ENCODE results near the gene ARID1A. TPM values are rescaled to one million over a fixed set of nuclear protein-coding genes. Genes with fewer than 3 reads are reported as not detected.
A peak's percentile ranks its signal among the peaks of the same experiment; 100 is the strongest.
"Not testable (repeated sequence)": the region's sequence is repeated elsewhere in the genome, so short reads cannot be mapped to it uniquely, and the experiment has no call there.

ARID1A gene
- polyA plus RNA-seq, 2 of the 4 experiments (the other 2 are of a cell fraction), result 17.4 to 21.4 TPM

- TF ChIP-seq ELK1 (IDR thresholded peaks at IDR 0.05; ENCODE audit: low read depth, low read length) (no peak), FOSL2 (IDR thresholded peaks at IDR 0.05) (no peak), FOSL2 (CRISPR knock-in tag; IDR thresholded peaks at IDR 0.05) (no peak), JUN (IDR thresholded peaks at IDR 0.05) (no peak), BHLHE40 (IDR thresholded peaks at IDR 0.05; ENCODE audit: low read depth, low read length) (no peak), RARB (CRISPR knock-in tag; IDR thresholded peaks at IDR 0.05) (no peak), EHF (CRISPR knock-in tag; IDR thresholded peaks at IDR 0.05) (no peak)
Measured at GRCh38 chr1:26702680-26703038, 6.8 kb downstream of the ARID1A start (continued).

- no peak for DNase-seq (ENCODE audit: low read depth in 1 of 2, low spot score in 1 of 2)
- CTCF ChIA-PET, result interaction anchor here (1.3 to 4.0 kb wide), 3 partner anchors 26 to 101 kb away, joined by 4 to 15 read pairs (median 8); no protein-coding TSS in a partner anchor
- Histone ChIP-seq H3K27ac (peak overlapping the region; percentile 69 to 93; a peak in 4 of 6 replicates), H3K9me3 (no peaks in the 10 kb centered on the region), H3K4me3 (no peak overlapping the region; the same call in 2 of the 3 replicates), H3K4me1 (peaks cover 94% of the 10 kb centered on the region), H3K4me2 (peak overlapping the region; percentile 94)
- POLR2A ChIA-PET, result interaction anchor here (1.2 to 1.6 kb wide), 2 partner anchors 11 to 85 kb away, joined by 3 to 6 read pairs; partner anchors contain the start of gene PIGV
- no peak for FAIRE-seq
- ATAC-seq, result no peak
- no peak for TF ChIP-seq TP53 (CRISPR knock-in tag; IDR thresholded peaks at IDR 0.05)
- no peak for TF ChIP-seq MYC (IDR thresholded peaks at IDR 0.05; ENCODE audit: borderline replicate concordance, low read length)
- TF ChIP-seq MAX (IDR thresholded peaks at IDR 0.05), result no peak
- no peak for TF ChIP-seq NFE2L2 (conservative IDR thresholded peaks at IDR 0.05; ENCODE audit: low read length)
- TF ChIP-seq ATOH8 (CRISPR knock-in tag; IDR thresholded peaks at IDR 0.05; ENCODE audit: low read depth), result no peak
- no peak for TF ChIP-seq KDM5A (IDR thresholded peaks at IDR 0.05)
- no peak for TF ChIP-seq SMC3 (IDR thresholded peaks at IDR 0.05)
- TF ChIP-seq PHF8 (IDR thresholded peaks at IDR 0.05; ENCODE audit: borderline replicate concordance, low read depth), result no peak
- no peak for TF ChIP-seq HOXA7 (CRISPR knock-in tag; IDR thresholded peaks at IDR 0.05)
- no peak for TF ChIP-seq SREBF2 (IDR thresholded peaks at IDR 0.05)
Measured at GRCh38 chr1:26703478-26703877, 7.7 kb downstream of the ARID1A start.

- no peak overlapping the region for H3K4me3 ChIP-seq
- 88% methylated on average over 4 of the region's 5 CpGs for WGBS (ENCODE audit: missing lambda C conversion rate)
- CTCF ChIA-PET, result interaction anchor here (0.5 to 4.0 kb wide), 5 partner anchors 13 to 185 kb away, joined by 3 to 15 read pairs (median 3); partner anchors contain the start of gene GPN2
- H3K4me1 ChIP-seq, result peaks cover 88% of the 10 kb centered on the region
- TF ChIP-seq HOXB13 (CRISPR knock-in tag; IDR thresholded peaks at IDR 0.05; ENCODE audit: low read depth), result no peak
- TF ChIP-seq FOSL2 (IDR thresholded peaks at IDR 0.05), result no peak
- TF ChIP-seq FOSL2 (CRISPR knock-in tag; IDR thresholded peaks at IDR 0.05), result no peak
- TF ChIP-seq FOSB (CRISPR knock-in tag; IDR thresholded peaks at IDR 0.05), result no peak
- TF ChIP-seq CHD2 (IDR thresholded peaks at IDR 0.05; ENCODE audit: low read length, partially characterized antibody), result no peak
- TF ChIP-seq ZC3H11A (IDR thresholded peaks at IDR 0.05), result no peak
- TF ChIP-seq BHLHE40 (IDR thresholded peaks at IDR 0.05; ENCODE audit: low read depth, low read length), result no peak
- TF ChIP-seq NPAS2 (CRISPR knock-in tag; IDR thresholded peaks at IDR 0.05; ENCODE audit: borderline replicate concordance), result no peak
- no peak for TF ChIP-seq CTCF (IDR thresholded peaks at IDR 0.05)
- peak overlapping the region; percentile 69 to 93 for H3K27ac ChIP-seq
- POLR2A ChIA-PET, result interaction anchor here (0.6 kb wide), 1 partner anchor 92 kb away, joined by 6 read pairs; no protein-coding TSS in a partner anchor
- DNase-seq (ENCODE audit: low read depth in 1 of 2, low spot score in 1 of 2) (no peak), ATAC-seq (no peak), FAIRE-seq (no peak)
- peak overlapping the region; percentile 94 for H3K4me2 ChIP-seq
- no peaks in the 10 kb centered on the region for H3K9me3 ChIP-seq
Measured at GRCh38 chr1:26704629-26705028, 8.8 kb downstream of the ARID1A start.

GRCh38 chr1:26705227-26705626 is 9.4 kb downstream of the ARID1A start:
- Histone ChIP-seq H3K27ac (peak overlapping the region; percentile 69 to 93), H3K4me3 (peak overlapping the region; percentile 2; the same call in 2 of the 3 replicates), H3K4me1 (peaks cover 82% of the 10 kb centered on the region), H3K4me2 (peak overlapping the region; percentile 94)
- ATAC-seq; DNase-seq (ENCODE audit: low read depth in 1 of 2, low spot score in 1 of 2); H3K9me3 ChIP-seq; FAIRE-seq: not testable (repeated sequence)
- ChIA-PET POLR2A (interaction anchor here (0.6 to 1.5 kb wide), 3 partner anchors 8 to 92 kb away, joined by 3 to 18 read pairs (median 6); no protein-coding TSS in a partner anchor), CTCF (interaction anchor here (0.6 to 4.0 kb wide), 6 partner anchors 13 to 185 kb away, joined by 3 to 15 read pairs (median 6); partner anchors contain the start of gene GPN2)
- WGBS (ENCODE audit: missing lambda C conversion rate), result 32% methylated on average over 4 of the region's 4 CpGs
